Measurements from ENCODE around the gene CCNJL.

DNA sequence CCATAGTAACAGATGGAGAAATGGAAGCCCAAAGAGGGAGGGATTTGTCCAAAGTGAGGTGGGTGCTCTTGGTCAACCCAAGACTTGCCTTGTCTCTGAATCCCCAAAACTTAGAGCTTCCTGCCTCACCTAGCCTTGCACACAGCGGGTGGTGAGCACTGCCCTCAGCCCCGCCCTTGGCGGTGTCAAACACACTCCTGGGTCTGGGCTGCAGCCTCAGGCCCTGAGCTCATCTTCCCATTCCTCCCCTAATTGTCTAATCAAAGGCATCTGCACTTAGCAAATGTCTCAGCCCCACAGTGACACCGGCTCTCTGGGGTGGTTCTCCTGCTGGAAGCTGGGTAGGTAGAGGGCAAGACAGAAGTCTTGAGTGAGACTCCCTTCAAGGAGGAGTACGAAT is 62.1 kb downstream of the CCNJL start:
- TF ChIP-seq, protein P1, sequence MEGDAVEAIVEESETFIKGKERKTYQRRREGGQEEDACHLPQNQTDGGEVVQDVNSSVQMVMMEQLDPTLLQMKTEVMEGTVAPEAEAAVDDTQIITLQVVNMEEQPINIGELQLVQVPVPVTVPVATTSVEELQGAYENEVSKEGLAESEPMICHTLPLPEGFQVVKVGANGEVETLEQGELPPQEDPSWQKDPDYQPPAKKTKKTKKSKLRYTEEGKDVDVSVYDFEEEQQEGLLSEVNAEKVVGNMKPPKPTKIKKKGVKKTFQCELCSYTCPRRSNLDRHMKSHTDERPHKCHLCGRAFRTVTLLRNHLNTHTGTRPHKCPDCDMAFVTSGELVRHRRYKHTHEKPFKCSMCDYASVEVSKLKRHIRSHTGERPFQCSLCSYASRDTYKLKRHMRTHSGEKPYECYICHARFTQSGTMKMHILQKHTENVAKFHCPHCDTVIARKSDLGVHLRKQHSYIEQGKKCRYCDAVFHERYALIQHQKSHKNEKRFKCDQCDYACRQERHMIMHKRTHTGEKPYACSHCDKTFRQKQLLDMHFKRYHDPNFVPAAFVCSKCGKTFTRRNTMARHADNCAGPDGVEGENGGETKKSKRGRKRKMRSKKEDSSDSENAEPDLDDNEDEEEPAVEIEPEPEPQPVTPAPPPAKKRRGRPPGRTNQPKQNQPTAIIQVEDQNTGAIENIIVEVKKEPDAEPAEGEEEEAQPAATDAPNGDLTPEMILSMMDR (IDR thresholded peaks at IDR 0.05; ENCODE audit: low read depth, low read length, poor library complexity, severe bottlenecking) = no peak
- no peak for TF ChIP-seq EZH2phosphoT487 (IDR thresholded peaks at IDR 0.05; ENCODE audit: borderline replicate concordance, low read length)

Data from DOHH2 (cell line).